OCI-LY1 (cell line): ENCODE data around the gene GRB10.
"Not testable (repeated sequence)": the region's sequence is repeated elsewhere in the genome, so short reads cannot be mapped to it uniquely, and the experiment has no call there.

Source experiments
- H2AFZ ChIP-seq: fragments of 200-600 bp; sonication (generic), shearing (Covaris generic); 2 replicates; pipeline ENCODE4 v1.6.0; 2014; ENCODE audit warnings: antibody characterized with exemption, mild to moderate bottlenecking, low read length
- H3F3A ChIP-seq: fragments of 200-600 bp; sonication (generic), shearing (Covaris generic); 2 replicates; pipeline ENCODE4 v1.6.0; 2014; ENCODE audit warnings: mild to moderate bottlenecking, antibody characterized with exemption, low read length, moderate library complexity; ENCODE audit not compliant: insufficient read depth
- H3K27ac ChIP-seq: fragments of 200-600 bp; sonication (generic); 2 replicates; pipeline ENCODE4 v1.5.1; 2014; ENCODE audit warnings: low read length, mixed run types, mild to moderate bottlenecking, low read depth; ENCODE audit not compliant: poor library complexity, severe bottlenecking
- H3K27me3 ChIP-seq: fragments of 200-600 bp; sonication (generic); 2 replicates; pipeline ENCODE4 v1.6.0; 2014; ENCODE audit warnings: antibody characterized with exemption, mild to moderate bottlenecking, low read length, moderate library complexity; ENCODE audit not compliant: insufficient read depth
- H3K36me3 ChIP-seq: fragments of 200-600 bp; sonication (generic); 2 replicates; pipeline ENCODE4 v1.6.1; 2014; ENCODE audit warnings: mild to moderate bottlenecking, antibody characterized with exemption, low read length, moderate library complexity, mixed read lengths; ENCODE audit not compliant: insufficient read depth
- H3K4me1 ChIP-seq: fragments of 200-600 bp; sonication (generic); 2 replicates; pipeline ENCODE4 v1.5.1; 2014; ENCODE audit warnings: mild to moderate bottlenecking, low read length, moderate library complexity; ENCODE audit not compliant: insufficient read depth, severe bottlenecking
- H3K4me2 ChIP-seq: fragments of 200-600 bp; sonication (generic), shearing (Covaris generic); 2 replicates; pipeline ENCODE4 v1.6.1; 2014; ENCODE audit warnings: low read length
- H3K4me3 ChIP-seq: fragments of 200-600 bp; sonication (generic); 2 replicates; pipeline ENCODE4 v1.5.1; 2014; ENCODE audit warnings: low read length, low read depth, mild to moderate bottlenecking, mixed read lengths; ENCODE audit not compliant: poor library complexity, severe bottlenecking
- H3K79me2 ChIP-seq: fragments of 200-600 bp; shearing (Covaris generic); 2 replicates; pipeline ENCODE4 v1.6.1; 2016; ENCODE audit warnings: mixed run types, low read length, mixed read lengths; ENCODE audit not compliant: insufficient read depth
- H3K9ac ChIP-seq: fragments of 200-600 bp; sonication (generic), shearing (Covaris generic); 2 replicates; pipeline ENCODE4 v1.6.1; 2014; ENCODE audit warnings: mild to moderate bottlenecking, low read length, mixed read lengths
- H3K9me2 ChIP-seq: fragments of 200-600 bp; sonication (generic), shearing (Covaris generic); 2 replicates; pipeline ENCODE4 v1.6.1; 2014; ENCODE audit warnings: low read depth, mild to moderate bottlenecking, low read length, mixed read lengths
- H3K9me3 ChIP-seq: fragments of 200-600 bp; shearing (Covaris generic); 2 replicates; pipeline ENCODE4 v1.6.1; 2014; ENCODE audit warnings: low read length, mixed read lengths
- H4K20me1 ChIP-seq: fragments of 200-600 bp; sonication (generic), shearing (Covaris generic); 2 replicates; pipeline ENCODE4 v1.6.0; 2016; ENCODE audit warnings: mild to moderate bottlenecking, low read length; ENCODE audit not compliant: insufficient read depth
- CTCF ChIP-seq: fragments of 200-600 bp; sonication (generic), shearing (Covaris generic); IDR thresholded peaks from 2 replicates; pipeline ENCODE4 v1.5.1; 2017; ENCODE audit warnings: mild to moderate bottlenecking, antibody characterized with exemption, low read length, moderate library complexity, mixed read lengths
- EZH2 ChIP-seq: fragments of 200-600 bp; sonication (generic), shearing (Covaris generic); IDR thresholded peaks from 2 replicates; pipeline ENCODE4 v1.8.0; 2017; ENCODE audit warnings: borderline replicate concordance, mixed run types, mild to moderate bottlenecking, antibody characterized with exemption, low read length, moderate library complexity, mixed read lengths

Gene GRB10

DNA sequence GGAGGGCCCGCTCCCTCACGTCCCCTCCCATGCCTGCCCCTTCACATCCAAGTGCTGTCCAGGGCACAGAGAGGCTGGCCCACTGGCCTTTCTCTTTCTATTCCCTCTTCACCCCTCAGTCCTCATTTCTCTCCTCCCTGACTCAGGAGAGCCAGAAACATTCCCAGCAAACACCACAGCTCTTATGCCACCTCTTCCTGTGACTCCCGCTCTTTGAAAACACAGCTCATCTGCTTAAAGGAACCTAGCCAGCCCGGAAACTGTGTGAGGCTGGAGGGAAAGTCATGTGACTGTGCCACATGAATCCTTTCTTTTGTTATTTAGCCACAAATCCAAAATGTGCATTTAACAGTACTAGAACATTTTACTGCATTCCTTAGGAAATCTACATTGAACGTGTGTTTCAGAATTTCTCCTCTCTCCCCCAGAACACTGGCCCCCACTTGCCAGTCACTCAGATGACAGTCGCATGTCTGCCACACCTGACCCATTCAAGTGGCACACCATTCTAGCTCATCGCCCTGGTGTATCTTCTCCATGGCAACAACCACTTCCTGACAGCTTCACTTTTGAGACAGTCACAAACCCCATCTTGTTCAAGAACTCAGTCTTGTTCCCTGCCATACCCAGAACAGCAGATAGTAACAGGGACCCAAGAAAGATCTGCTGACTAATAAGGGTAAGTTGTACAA is 42.8 kb downstream of the GRB10 start:
- Histone ChIP-seq H3K27ac (no peak overlapping the region), H4K20me1 (no peaks in the 10 kb centered on the region)

GRCh38 chr7:50738932-50739331 is 43.8 kb downstream of the GRB10 start:
- no peak overlapping the region for H2AFZ ChIP-seq
- H3K27ac ChIP-seq: no peak overlapping the region
- no peak overlapping the region for H3K4me3 ChIP-seq
- H3K9ac ChIP-seq: no peak overlapping the region
- no peaks in the 10 kb centered on the region for H3F3A ChIP-seq
- no peaks in the 10 kb centered on the region for H4K20me1 ChIP-seq
- no peak for TF ChIP-seq CTCF
- TF ChIP-seq EZH2: no peak
- no peaks in the 10 kb centered on the region for H3K27me3 ChIP-seq
- no peaks in the 10 kb centered on the region for H3K4me1 ChIP-seq
- no peak overlapping the region for H3K4me2 ChIP-seq
- no peaks in the 10 kb centered on the region for H3K36me3 ChIP-seq
- no peaks in the 10 kb centered on the region for H3K79me2 ChIP-seq
- H3K9me2 ChIP-seq: no peaks in the 10 kb centered on the region
- no peaks in the 10 kb centered on the region for H3K9me3 ChIP-seq

More for the DNA sequence above, 42.8 kb downstream of the GRB10 start:
- Histone ChIP-seq H3K9me2 (no peaks in the 10 kb centered on the region), H3F3A (no peaks in the 10 kb centered on the region), H3K4me3 (no peak overlapping the region), H3K27me3 (no peaks in the 10 kb centered on the region), H3K79me2 (no peaks in the 10 kb centered on the region), H3K9me3 (no peaks in the 10 kb centered on the region), H2AFZ (no peak overlapping the region), H3K36me3 (no peaks in the 10 kb centered on the region), H3K4me1 (no peaks in the 10 kb centered on the region), H3K4me2 (no peak overlapping the region), H3K9ac (no peak overlapping the region)
- TF ChIP-seq EZH2: no peak
- no peak for TF ChIP-seq CTCF

DNA sequence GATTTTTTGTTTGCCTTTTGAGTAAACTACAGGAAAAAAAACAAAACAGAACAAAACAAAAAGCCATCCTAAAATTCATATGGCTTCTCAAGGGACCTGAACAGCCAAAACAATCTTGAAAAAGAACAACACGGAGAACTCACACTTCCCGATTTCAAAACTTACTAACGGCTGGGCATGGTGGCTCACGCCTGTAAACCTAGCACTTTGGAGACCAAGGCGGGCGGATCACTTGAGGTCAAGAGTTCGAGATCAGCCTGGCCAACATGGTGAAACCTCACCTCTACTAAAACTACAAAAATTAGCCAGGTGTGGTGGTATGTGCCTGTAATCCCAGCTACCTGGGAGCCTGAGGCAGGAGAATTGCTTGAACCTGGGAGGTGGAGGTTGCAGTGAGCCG is 46.9 kb downstream of the GRB10 start:
- not testable (repeated sequence) for H3K4me1 ChIP-seq, H3K79me2 ChIP-seq, H3K9me2 ChIP-seq, H2AFZ ChIP-seq, H3K4me2 ChIP-seq, H3K9me3 ChIP-seq, H4K20me1 ChIP-seq, H3K27ac ChIP-seq, H3F3A ChIP-seq, H3K9ac ChIP-seq, H3K36me3 ChIP-seq, H3K4me3 ChIP-seq, H3K27me3 ChIP-seq

- Histone ChIP-seq H2AFZ (no peak overlapping the region), H4K20me1 (no peaks in the 10 kb centered on the region), H3K27me3 (no peaks in the 10 kb centered on the region), H3K4me2 (no peak overlapping the region), H3K9ac (no peak overlapping the region), H3K4me1 (no peaks in the 10 kb centered on the region), H3K9me3 (no peaks in the 10 kb centered on the region), H3K36me3 (no peaks in the 10 kb centered on the region), H3K79me2 (no peaks in the 10 kb centered on the region), H3K9me2 (no peaks in the 10 kb centered on the region), H3K4me3 (no peak overlapping the region), H3F3A (no peaks in the 10 kb centered on the region), H3K27ac (no peak overlapping the region)
- TF ChIP-seq CTCF (no peak), EZH2 (no peak)
These were observed 47.4 kb downstream of the GRB10 start for GRCh38 chr7:50735333-50735732.
